Measurements from ENCODE around the gene IRX4. TPM values are rescaled to one million over a fixed set of nuclear protein-coding genes. Genes with fewer than 3 reads are reported as not detected.

Gene IRX4
- total and polyA plus RNA-seq, 12 donors: 0.03 TPM; not detected in 11

DNA sequence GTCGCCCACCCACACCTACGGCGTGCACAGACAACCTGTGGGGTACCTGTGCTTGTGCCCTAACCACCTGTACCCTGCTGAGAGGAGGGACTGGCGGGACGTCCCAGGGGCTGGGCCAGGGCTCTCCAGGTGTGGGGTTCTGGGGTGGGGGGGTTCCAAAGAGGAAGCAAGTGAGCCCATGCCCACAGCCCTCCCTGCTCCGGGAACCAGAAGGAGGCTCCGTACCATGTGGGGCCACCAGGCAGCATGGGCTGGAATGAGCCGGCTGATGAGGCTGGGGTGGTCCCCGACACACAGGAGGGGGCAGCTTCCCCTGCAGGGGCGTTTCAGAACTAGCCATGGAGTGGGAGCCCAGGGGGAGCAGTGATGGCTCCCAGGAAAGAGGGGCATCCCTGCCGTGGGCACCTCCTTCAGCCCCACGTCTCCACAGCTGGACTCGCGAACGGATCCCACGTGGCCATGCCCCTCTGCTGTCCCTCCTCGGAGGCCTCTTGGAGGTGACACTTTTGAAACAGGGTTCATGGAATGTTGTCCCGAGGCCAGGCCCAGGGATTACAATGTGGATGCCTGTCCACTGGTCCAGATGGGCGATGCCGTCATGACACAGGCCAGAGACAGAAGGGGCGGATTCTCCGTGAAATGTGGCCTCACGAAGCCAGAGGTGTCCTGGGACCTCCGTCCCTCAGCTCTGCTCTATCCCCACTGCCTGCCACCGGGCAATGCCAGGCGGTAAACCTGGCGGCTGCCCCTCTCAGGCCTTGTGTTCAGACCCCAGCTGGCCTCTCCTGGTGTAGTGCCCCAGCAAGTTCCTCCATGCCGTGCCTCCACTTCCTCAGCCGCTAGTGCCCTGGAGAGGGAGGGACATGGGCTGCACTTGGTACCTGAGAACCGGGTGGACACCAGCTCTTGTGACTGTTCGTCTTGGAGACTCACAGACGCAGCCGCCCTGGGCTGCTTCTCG lies 33.6 kb upstream of the IRX4 start:
- 77 to 86% (median 81%) methylated on average over 14 to 34 of the region's 34 CpGs for WGBS, 4 donors
- Histone ChIP-seq H3K27me3 (no peaks in the 10 kb centered on the region), H3K4me3 (no peak overlapping the region), H3K27ac (no peak overlapping the region), H3K9me3 (replicated peaks in 1 of 3) (no peaks in the 10 kb centered on the region), H3K36me3 (replicated peaks in 1 of 2) (no peaks in the 10 kb centered on the region), H3K4me1 (replicated peaks in 1 of 2) (no peaks in the 10 kb centered on the region)
- DNase-seq: no peak
- intact Hi-C loops (cut with DNase I): no loop called here
- no peak for TF ChIP-seq POLR2A (IDR thresholded peaks at IDR 0.05)
- TF ChIP-seq, protein P1, sequence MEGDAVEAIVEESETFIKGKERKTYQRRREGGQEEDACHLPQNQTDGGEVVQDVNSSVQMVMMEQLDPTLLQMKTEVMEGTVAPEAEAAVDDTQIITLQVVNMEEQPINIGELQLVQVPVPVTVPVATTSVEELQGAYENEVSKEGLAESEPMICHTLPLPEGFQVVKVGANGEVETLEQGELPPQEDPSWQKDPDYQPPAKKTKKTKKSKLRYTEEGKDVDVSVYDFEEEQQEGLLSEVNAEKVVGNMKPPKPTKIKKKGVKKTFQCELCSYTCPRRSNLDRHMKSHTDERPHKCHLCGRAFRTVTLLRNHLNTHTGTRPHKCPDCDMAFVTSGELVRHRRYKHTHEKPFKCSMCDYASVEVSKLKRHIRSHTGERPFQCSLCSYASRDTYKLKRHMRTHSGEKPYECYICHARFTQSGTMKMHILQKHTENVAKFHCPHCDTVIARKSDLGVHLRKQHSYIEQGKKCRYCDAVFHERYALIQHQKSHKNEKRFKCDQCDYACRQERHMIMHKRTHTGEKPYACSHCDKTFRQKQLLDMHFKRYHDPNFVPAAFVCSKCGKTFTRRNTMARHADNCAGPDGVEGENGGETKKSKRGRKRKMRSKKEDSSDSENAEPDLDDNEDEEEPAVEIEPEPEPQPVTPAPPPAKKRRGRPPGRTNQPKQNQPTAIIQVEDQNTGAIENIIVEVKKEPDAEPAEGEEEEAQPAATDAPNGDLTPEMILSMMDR (IDR thresholded peaks at IDR 0.05): no peak

GRCh38 chr5:1915316-1915715 lies 32.6 kb upstream of the IRX4 start:
- H3K9me3 ChIP-seq (replicated peaks in 1 of 3): no peaks in the 10 kb centered on the region
- no peak for TF ChIP-seq POLR2A (IDR thresholded peaks at IDR 0.05)
- TF ChIP-seq, protein P1 (IDR thresholded peaks at IDR 0.05): no peak
- WGBS, 4 donors: 80 to 88% (median 86%) methylated on average over 8 of the region's 8 CpGs
- H3K27me3 ChIP-seq: no peaks in the 10 kb centered on the region
- no peak overlapping the region for H3K4me3 ChIP-seq
- intact Hi-C loops (cut with DNase I): no loop called here
- no peak for DNase-seq
- H3K27ac ChIP-seq: no peak overlapping the region
- no peaks in the 10 kb centered on the region for H3K36me3 ChIP-seq (replicated peaks in 1 of 2)
- no peaks in the 10 kb centered on the region for H3K4me1 ChIP-seq (replicated peaks in 1 of 2)

DNA sequence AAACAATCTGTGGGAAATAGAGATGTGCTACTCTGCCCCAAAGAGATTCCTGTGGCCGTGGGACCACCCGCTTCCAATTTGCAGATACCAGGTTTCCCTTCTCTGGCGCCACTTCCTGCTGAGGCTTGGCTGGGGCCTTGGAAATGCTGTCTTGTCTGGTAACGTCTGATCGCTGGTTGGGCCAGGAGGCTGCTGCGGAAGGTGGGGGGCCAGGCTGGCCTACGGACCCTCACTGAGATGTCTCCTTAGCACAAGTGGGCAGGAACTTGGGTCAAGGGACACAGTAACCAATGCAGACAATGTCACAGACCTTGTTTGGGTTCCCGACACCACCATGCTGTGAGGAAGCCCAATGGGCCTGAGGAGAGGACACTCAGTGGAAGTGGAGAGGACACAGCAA lies 31.7 kb upstream of the IRX4 start:
- H3K9me3 ChIP-seq (replicated peaks in 1 of 3): no peaks in the 10 kb centered on the region
- no peak for DNase-seq
- intact Hi-C loops (cut with DNase I): no loop called here
- TF ChIP-seq POLR2A (IDR thresholded peaks at IDR 0.05): no peak
- TF ChIP-seq, protein P1 (IDR thresholded peaks at IDR 0.05): no peak
- H3K27ac ChIP-seq: no peak overlapping the region
- H3K27me3 ChIP-seq: no peaks in the 10 kb centered on the region
- 74 to 88% (median 84%) methylated on average over 4 to 8 of the region's 8 CpGs for WGBS, 4 donors
- H3K4me3 ChIP-seq: no peak overlapping the region
- no peaks in the 10 kb centered on the region for H3K36me3 ChIP-seq (replicated peaks in 1 of 2)
- H3K4me1 ChIP-seq (replicated peaks in 1 of 2): no peaks in the 10 kb centered on the region

- Histone ChIP-seq H3K9me3 (replicated peaks in 1 of 3) (no peaks in the 10 kb centered on the region), H3K27ac (no peak overlapping the region), H3K36me3 (replicated peaks in 1 of 2) (no peaks in the 10 kb centered on the region), H3K4me3 (no peak overlapping the region), H3K4me1 (replicated peaks in 1 of 2) (no peaks in the 10 kb centered on the region), H3K27me3 (no peaks in the 10 kb centered on the region)
- no peak for DNase-seq
- WGBS, 4 donors: 88 to 91% (median 90%) methylated on average over 15 of the region's 15 CpGs
- intact Hi-C loops (cut with DNase I): no loop called here
- TF ChIP-seq POLR2A (IDR thresholded peaks at IDR 0.05): no peak
- TF ChIP-seq, protein P1 (IDR thresholded peaks at IDR 0.05): no peak
These were observed 30.9 kb upstream of the IRX4 start for GRCh38 chr5:1913578-1913977.

All from adrenal gland (tissue), 12 donors.